ENCODE results near the gene FKBP4. TPM values are rescaled to one million over a fixed set of nuclear protein-coding genes. Genes with fewer than 3 reads are reported as not detected.

FKBP4 gene
- total RNA-seq, 1 experiment from 2014 or later: 162 TPM

- Histone ChIP-seq H3K27ac (ENCODE audit: low read length) (no peak overlapping the region), H3K79me2 (ENCODE audit: low read length) (peaks cover 31% of the 10 kb centered on the region), H2AFZ (ENCODE audit: low read length) (no peak overlapping the region), H3K9ac (ENCODE audit: low read length) (no peak overlapping the region), H3K9me3 (ENCODE audit: low read length) (no peaks in the 10 kb centered on the region), H3K9me2 (replicated peaks; ENCODE audit: low read length) (no peaks in the 10 kb centered on the region), H3K4me1 (ENCODE audit: insufficient read depth, low read length) (peaks cover 21% of the 10 kb centered on the region), H3K4me3 (ENCODE audit: low read length) (no peak overlapping the region), H3K4me2 (ENCODE audit: low read length) (peak overlapping the region; percentile 96; the same call in 1 of the 2 replicates), H3K27me3 (ENCODE audit: low read length) (no peaks in the 10 kb centered on the region), H3K36me3 (ENCODE audit: low read depth, low read length) (peaks cover 21% of the 10 kb centered on the region), H3F3A (ENCODE audit: low read length, unreplicated experiment) (no peaks in the 10 kb centered on the region), H4K20me1 (ENCODE audit: low read length) (peaks cover 22% of the 10 kb centered on the region)
- no peak for TF ChIP-seq CTCF (conservative IDR thresholded peaks at IDR 0.05; ENCODE audit: low read depth, low read length)
- no peak for TF ChIP-seq EZH2phosphoT487 (IDR thresholded peaks at IDR 0.05; ENCODE audit: borderline replicate concordance, low read length)
- TF ChIP-seq EZH2 (IDR thresholded peaks at IDR 0.05; ENCODE audit: low read length, unreplicated experiment): no peak
- ChIA-PET POLR2A (ENCODE audit: unreplicated experiment) (no interaction called here), CTCF (no interaction called here)
- no peak for DNase-seq
- no peak for ATAC-seq
- intact Hi-C loops (cut with micrococcal nuclease): no loop called here
- TSS peak; percentile 32 for BruUV-seq (replicated peaks)
Measured at GRCh38 chr12:2793561-2793960, 1.2 kb upstream of the FKBP4 start.

- Histone ChIP-seq H3K4me1 (ENCODE audit: insufficient read depth, low read length) (peaks cover 21% of the 10 kb centered on the region), H3K4me2 (ENCODE audit: low read length) (peak overlapping the region; percentile 96), H2AFZ (ENCODE audit: low read length) (peak overlapping the region; percentile 96), H3K9ac (ENCODE audit: low read length) (peak overlapping the region; percentile 52; the same call in 1 of the 2 replicates), H3K27me3 (ENCODE audit: low read length) (no peaks in the 10 kb centered on the region), H3K9me3 (ENCODE audit: low read length) (no peaks in the 10 kb centered on the region), H3K27ac (ENCODE audit: low read length) (no peak overlapping the region), H3K79me2 (ENCODE audit: low read length) (peaks cover 37% of the 10 kb centered on the region), H3K4me3 (ENCODE audit: low read length) (peak overlapping the region; percentile 77), H3K36me3 (ENCODE audit: low read depth, low read length) (peaks cover 28% of the 10 kb centered on the region), H3F3A (ENCODE audit: low read length, unreplicated experiment) (no peaks in the 10 kb centered on the region), H3K9me2 (replicated peaks; ENCODE audit: low read length) (no peaks in the 10 kb centered on the region), H4K20me1 (ENCODE audit: low read length) (peaks cover 28% of the 10 kb centered on the region)
- no TSS peak for BruUV-seq (replicated peaks)
- intact Hi-C loops (cut with micrococcal nuclease): no loop called here
- ATAC-seq (peak; percentile 29), DNase-seq (no peak)
- ChIA-PET CTCF (no interaction called here), POLR2A (ENCODE audit: unreplicated experiment) (no interaction called here)
- TF ChIP-seq EZH2 (IDR thresholded peaks at IDR 0.05; ENCODE audit: low read length, unreplicated experiment): no peak
- no peak for TF ChIP-seq CTCF (conservative IDR thresholded peaks at IDR 0.05; ENCODE audit: low read depth, low read length)
- no peak for TF ChIP-seq EZH2phosphoT487 (IDR thresholded peaks at IDR 0.05; ENCODE audit: borderline replicate concordance, low read length)
Measured at GRCh38 chr12:2794191-2794735, 507 bp upstream of the FKBP4 start.
